HG03064 (cell line): Measurements from ENCODE around the gene OR8J3.
"Not testable (repeated sequence)": the region's sequence is repeated elsewhere in the genome, so short reads cannot be mapped to it uniquely, and the experiment has no call there.

Source experiments
- ATAC-seq: cut with Tn5 transposase; IDR thresholded peaks from one replicate; pipeline ENCODE4 v1.9.1; 2021; ENCODE audit warnings: low read depth; ENCODE audit not compliant: unreplicated experiment

Gene OR8J3, protein sequence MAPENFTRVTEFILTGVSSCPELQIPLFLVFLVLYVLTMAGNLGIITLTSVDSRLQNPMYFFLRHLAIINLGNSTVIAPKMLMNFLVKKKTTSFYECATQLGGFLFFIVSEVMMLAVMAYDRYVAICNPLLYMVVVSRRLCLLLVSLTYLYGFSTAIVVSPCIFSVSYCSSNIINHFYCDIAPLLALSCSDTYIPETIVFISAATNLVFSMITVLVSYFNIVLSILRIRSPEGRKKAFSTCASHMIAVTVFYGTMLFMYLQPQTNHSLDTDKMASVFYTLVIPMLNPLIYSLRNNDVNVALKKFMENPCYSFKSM

DNA sequence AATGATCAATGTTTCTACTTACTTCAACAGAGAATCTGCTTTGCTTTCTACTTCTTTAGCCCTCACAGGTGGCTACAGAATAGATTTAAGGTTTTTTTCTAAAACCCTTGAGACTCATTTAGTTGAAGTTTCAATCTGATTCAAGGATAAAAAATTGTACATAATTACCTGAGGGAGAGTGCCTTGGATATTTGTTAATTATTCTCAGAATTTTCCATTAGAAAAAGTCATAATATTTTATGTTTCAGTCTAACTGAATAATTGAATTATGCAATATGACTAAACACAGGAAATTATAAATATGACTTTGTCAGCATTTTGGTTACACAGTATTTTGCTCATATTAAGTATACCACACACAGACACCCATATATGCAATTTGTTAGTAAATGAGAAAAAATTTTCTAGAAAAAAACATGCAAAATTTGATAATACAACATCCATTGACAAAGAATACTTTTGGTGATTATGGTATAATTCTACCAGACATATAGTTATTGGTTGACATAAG, at the start of gene OR8J3:
Gene OR8J3 (minus strand): TSS at position 51 of the 511 bp plus-strand sequence. CDS start 2,483 bp downstream, outside the sequence.
- no peak for ATAC-seq

DNA sequence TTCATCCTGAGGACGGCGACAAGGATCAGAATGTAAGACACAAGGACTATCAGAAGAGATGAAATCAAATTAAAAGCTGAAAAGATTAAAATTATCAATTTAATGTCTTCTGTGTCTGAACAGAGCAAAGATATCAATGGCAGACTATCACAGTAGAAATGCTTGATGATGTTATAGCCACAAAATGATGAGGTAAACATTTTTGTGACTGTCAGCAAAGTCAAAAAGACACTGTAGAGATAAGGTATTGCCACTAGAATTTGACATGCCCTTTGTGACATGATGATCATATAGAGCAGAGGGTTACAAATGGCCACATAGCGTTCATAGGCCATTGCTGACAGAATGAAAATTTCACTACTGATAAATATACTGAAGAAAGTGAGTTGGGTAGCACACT, 48.6 kb upstream of the OR8J3 start:
- ATAC-seq = no peak

DNA sequence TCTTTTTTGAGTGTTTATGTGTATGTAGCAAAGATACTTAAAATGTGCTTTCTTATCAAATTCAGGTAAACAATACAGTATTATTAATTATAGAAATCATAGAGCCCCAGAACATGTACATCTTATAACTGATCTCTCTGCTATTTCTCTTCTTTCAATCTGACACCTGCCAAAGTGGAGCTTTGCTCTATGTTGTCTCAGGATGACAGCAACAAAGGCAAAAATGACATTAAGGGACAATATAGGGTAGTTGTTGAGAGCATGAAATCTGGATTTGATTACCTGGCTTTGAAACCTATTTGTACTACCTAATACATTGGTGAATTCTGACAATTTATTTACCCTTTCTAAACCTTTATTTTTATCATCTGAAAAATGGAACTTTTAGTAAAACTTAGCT, 43.5 kb upstream of the OR8J3 start:
- ATAC-seq = no peak

DNA sequence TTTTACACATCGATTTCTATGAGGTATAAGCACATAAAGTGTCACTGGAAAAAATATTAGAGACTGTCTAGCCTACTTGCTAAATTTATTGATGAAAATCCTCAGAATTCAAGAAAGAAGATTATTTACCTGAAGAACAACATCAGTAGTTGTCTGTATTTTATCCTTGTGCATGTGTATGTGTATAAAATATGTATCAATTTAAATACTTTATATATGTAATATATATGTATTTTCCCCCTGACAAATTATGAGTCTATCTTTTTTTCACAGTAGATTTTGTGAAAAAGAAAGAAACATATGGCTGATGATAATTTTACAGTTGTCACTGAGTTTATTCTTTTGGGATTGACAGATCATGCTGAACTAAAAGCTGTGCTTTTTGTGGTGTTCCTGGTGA, 36.3 kb upstream of the OR8J3 start, which contains the start of gene OR5J2:
Gene OR5J2 (plus strand): TSS at position 301 of the 400 bp plus-strand sequence. CDS start 0 bp downstream, at position 301.
- ATAC-seq = no peak

DNA sequence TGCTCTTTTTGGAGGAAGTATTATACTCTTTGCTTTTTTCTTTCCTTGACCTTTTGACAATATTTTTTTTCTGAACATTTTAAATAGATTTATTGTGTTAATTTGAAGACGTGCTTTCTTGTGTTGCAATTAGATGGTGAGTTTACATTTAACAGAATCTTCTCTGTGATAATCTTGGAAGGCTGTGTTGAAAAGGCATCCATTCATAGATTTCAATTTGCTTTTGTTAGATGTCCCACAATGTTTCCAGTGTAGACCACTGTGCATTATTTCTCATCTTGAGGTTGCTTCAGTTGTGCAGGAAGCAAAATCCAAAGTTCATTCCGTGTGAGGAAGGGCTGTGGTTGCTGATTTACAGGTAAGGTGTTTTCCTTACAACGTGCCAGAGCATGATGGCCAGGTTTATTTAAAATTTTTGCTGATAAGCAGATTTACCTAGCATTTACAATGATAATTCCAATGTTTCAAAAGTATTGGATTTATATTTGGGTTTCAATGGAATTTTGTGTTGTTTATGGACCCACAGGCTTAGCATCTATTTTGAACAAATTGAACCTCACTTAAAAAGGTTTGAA, 32.3 kb upstream of the OR8J3 start:
- no peak for ATAC-seq

DNA sequence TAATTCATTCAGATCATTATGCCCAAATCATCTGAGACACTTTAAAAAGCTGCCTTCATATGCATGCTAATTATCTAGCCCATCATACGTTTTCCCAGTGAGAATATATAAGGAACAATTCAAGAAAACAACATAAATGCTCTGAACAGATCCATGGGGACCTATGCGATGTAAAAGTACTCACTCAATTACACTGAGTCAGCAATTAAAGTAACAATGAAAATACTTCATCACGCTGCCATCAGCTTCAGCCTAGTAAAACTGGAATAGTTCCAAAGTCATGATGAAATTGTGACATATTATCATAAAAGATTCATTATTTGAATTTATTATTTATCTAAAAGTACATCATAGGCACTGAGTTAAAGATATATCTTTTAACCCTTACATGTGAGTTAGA, 23.8 kb upstream of the OR8J3 start:
- ATAC-seq = no peak

DNA sequence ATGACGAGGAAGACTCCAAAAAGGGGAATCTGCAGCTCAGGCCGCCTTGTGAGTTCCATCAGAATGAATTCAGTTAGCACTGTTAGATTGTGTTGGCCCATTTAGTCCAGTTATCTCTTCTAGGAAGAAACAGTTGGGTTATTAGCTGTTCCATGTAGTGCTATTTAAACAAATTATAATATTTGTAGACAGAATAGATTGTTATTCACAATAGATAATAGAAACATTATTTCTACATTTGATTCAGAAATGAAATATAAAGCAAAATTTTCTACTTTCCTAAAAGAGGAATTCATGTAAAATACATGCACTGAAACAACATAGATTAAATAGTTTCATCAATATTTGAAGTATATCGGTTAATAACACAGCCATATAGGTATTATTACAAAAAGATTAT, 20.2 kb upstream of the OR8J3 start, which contains the start of gene OR8K5:
Gene OR8K5 (minus strand): TSS at position 101 of the 400 bp plus-strand sequence. CDS start 0 bp downstream, at position 101.
- ATAC-seq = no peak

DNA sequence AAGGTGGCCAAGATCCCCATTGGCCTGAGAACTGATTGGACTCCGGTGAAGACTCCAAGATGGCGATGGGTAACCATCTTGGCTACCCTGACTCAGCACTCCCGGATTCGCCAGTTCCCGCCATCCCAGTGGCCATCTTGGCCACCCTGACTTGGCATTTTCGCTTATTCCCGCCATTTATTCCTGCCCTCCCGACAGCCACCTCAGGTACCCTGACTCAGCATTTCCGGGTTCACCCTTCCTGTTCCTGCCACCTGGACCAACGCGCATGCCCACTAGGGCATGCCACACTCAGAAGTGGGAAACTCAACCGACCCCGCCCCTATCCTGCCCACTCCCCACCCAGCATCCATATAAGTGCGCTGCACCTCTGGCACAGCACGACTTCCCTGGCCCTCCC, 12.3 kb upstream of the OR8J3 start:
- ATAC-seq = no peak

DNA sequence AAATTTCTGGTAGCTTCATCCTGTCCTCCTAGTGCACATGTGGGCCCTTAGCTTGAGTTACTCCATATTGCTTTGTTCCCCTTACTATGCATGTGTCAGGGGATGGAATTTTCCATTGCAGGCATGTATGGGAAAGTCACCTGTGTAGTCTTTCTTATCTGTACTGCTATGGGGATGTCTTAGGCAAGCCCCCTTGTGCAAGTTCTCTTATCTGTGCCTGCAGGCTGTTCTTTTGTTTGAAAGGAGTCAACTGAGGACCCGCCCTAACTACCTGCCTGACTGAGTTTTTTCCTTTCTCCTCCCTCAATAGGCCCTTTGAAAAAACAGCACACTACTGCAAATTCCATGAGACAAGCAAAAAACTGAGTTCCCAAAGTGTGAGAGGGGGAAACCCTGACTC, 11.4 kb upstream of the OR8J3 start:
- no peak for ATAC-seq

DNA sequence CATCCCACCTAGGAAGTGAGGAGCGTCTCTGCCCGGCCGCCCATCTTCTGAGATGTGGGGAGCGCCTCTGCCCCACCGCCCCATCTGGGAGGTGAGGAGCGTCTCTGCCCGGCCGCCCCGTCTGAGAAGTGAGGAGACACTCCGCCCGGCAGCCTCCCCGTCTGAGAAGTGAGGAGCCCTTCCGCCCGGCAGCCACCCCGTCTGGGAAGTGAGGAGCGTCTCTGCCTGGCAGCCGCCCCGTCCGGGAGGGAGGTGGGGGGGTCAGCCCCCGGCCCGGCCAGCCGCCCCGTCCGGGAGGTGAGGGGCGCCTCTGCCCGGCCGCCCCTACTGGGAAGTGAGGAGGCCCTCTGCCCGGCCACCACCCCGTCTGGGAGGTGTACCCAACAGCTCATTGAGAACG, 3.7 kb upstream of the OR8J3 start:
- ATAC-seq = not testable (repeated sequence)

DNA sequence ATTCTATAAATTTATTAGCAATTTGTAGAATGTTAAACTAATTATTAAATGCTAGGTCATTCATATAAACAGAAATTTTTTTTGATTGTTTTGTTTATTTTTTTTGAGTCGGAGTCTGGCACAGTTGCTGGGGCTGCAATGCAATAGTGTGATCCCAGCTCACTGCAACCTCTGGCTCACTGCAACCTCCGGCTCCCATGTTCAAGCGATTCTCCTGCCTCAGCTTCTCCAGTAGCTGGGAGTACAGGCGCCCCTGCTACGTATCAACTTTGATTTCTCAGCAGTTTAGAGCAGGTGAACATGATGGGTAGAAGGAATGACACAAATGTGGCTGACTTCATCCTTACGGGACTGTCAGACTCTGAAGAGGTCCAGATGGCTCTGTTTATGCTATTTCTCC, 17.9 kb downstream of the OR8J3 start, which contains the start of gene OR8H3:
Gene OR8H3 (plus strand): TSS at position 301 of the 400 bp plus-strand sequence. CDS start 0 bp downstream, at position 301.
- no peak for ATAC-seq

DNA sequence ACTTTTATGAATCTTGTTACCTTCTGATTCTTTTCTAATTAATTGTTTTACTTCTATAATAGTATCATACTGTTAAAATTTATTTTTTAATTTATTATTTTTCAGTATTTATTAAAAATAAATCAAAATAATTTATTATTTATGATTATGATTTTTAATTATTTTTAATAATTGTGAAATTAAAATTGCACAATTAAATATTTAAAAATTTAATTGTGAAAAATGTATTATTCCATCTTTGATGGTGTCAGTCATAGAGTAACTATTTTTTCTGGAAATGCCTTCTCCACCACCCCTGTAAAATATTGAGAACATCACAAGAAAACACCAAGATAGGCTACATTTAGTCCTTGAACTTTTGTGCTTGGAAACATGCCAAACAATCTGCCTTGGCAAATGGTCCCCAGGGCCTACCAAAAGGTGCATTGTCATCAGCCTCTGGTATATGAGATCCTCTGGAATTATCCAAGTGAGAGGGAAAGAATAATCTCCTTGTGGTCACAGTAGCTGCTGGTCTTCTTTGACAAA, 36.7 kb downstream of the OR8J3 start, which contains the start of gene OR8H2:
Gene OR8H2 (plus strand): TSS at position 478 of the 528 bp plus-strand sequence. CDS start 1,356 bp downstream, outside the sequence.
- ATAC-seq = no peak

DNA sequence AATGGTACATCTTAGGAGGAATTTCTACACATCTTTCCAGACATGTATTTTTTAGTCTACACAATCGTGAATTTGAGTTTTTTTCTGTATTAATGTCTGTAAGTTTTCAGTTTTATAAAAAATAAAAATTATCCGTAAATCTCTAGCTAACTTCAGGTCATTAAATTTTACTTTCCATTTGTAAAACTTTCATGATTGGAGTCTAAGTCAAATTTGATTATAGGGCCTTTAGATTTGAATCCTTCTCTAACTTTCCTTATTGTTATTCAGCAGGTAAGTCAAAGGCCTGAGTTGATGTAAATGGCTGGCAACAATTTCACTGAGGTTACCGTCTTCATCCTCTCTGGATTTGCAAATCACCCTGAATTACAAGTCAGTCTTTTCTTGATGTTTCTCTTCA, 47.0 kb downstream of the OR8J3 start, which contains the start of gene OR8I2:
Gene OR8I2 (plus strand): TSS at position 301 of the 400 bp plus-strand sequence. CDS start 0 bp downstream, at position 301.
- no peak for ATAC-seq

DNA sequence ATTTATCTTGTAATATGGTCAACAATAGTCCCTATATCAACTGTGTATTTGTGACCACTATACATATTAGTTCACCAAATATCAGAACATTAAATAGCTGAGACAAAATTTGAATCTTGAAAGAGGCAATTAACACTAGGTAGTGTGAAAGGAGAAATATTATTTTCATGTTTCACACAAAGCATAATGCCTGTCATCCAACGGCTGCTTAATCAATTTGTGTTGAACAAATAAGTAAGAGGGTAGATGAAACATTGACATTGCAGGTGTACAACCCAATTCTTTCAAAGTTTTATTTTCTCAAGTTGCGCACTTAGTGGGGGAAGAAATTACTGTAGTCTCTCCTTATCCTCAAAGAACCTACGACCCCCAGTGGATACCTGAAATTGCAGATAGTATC, 50.3 kb downstream of the OR8J3 start:
- ATAC-seq = no peak
